SU-DHL-6 (cell line): ENCODE data around the gene C4BPB.

ENCODE experiments used
- H2AFZ ChIP-seq: fragments of 200-600 bp; sonication (generic); 2 replicates; pipeline ENCODE4 v1.6.1; 2014; ENCODE audit warnings: low read depth, mild to moderate bottlenecking, moderate library complexity, mixed read lengths, antibody characterized with exemption, low read length; ENCODE audit not compliant: severe bottlenecking
- H3F3A ChIP-seq: fragments of 200-600 bp; shearing (Covaris generic); 2 replicates; pipeline ENCODE4 v1.6.0; 2016; ENCODE audit warnings: antibody characterized with exemption, mild to moderate bottlenecking; ENCODE audit not compliant: insufficient read depth
- H3K27ac ChIP-seq: fragments of 200-600 bp; sonication (generic); 2 replicates; pipeline ENCODE4 v1.5.1; 2016; ENCODE audit warnings: low read depth, mild to moderate bottlenecking, low read length, moderate library complexity, mixed read lengths
- H3K27me3 ChIP-seq: fragments of 200-600 bp; sonication (generic), shearing (Covaris generic); 2 replicates; pipeline ENCODE4 v1.6.0; 2014; ENCODE audit warnings: mild to moderate bottlenecking, low read length
- H3K36me3 ChIP-seq: fragments of 200-600 bp; sonication (generic); 2 replicates; pipeline ENCODE4 v1.6.1; 2014; ENCODE audit warnings: mild to moderate bottlenecking, low read length, mixed read lengths
- H3K4me2 ChIP-seq: fragments of 300-600, 200-600 bp; shearing (Covaris generic), sonication (generic); 2 replicates; pipeline ENCODE4 v1.6.0; 2014; ENCODE audit warnings: low read length, low read depth, mild to moderate bottlenecking; ENCODE audit not compliant: poor library complexity, severe bottlenecking
- H3K4me3 ChIP-seq: fragments of 200-600 bp; sonication (generic); 2 replicates; pipeline ENCODE4 v1.5.1; 2014; ENCODE audit warnings: antibody characterized with exemption, low read length, mild to moderate bottlenecking, mixed read lengths; ENCODE audit not compliant: insufficient read depth, poor library complexity, severe bottlenecking
- H3K79me2 ChIP-seq: fragments of 200-600 bp; sonication (generic); 2 replicates; pipeline ENCODE4 v1.6.1; 2014; ENCODE audit warnings: mild to moderate bottlenecking, low read length, moderate library complexity; ENCODE audit not compliant: insufficient read depth
- H3K9ac ChIP-seq: fragments of 200-600 bp; sonication (generic); 2 replicates; pipeline ENCODE4 v1.7.0; 2014; ENCODE audit warnings: mild to moderate bottlenecking, low read length
- H3K9me2 ChIP-seq: fragments of 200-600 bp; sonication (generic); replicated peaks from 2 replicates; pipeline ENCODE4 v1.6.1; 2014; ENCODE audit warnings: low read length; ENCODE audit not compliant: insufficient read depth
- H3K9me3 ChIP-seq: fragments of 200-600 bp; sonication (generic); 2 replicates; pipeline ENCODE4 v1.6.1; 2014; ENCODE audit warnings: low read length, mixed read lengths; ENCODE audit not compliant: insufficient read depth
- H4K20me1 ChIP-seq: fragments of 200-600 bp; sonication (generic); 2 replicates; pipeline ENCODE4 v1.6.1; 2014; ENCODE audit warnings: low read depth, mild to moderate bottlenecking, antibody characterized with exemption, low read length, moderate library complexity, mixed read lengths
- CTCF ChIP-seq: fragments of 200-600 bp; sonication (generic); IDR thresholded peaks from one replicate; pipeline ENCODE4 v1.5.1; 2017; ENCODE audit warnings: antibody characterized with exemption, mild to moderate bottlenecking, low read length, moderate library complexity; ENCODE audit not compliant: insufficient read depth, poor library complexity, severe bottlenecking
- EZH2phosphoT487 ChIP-seq: fragments of 200-600 bp; sonication (generic), shearing (Covaris generic); conservative IDR thresholded peaks from 2 replicates; pipeline ENCODE4 v1.6.1; 2018; ENCODE audit warnings: mild to moderate bottlenecking, antibody characterized with exemption, low read length, moderate library complexity, mixed read lengths

The C4BPB gene

GRCh38 chr1:207139616-207140015 is 51.0 kb downstream of the C4BPB start:
- no peak overlapping the region for H3K4me2 ChIP-seq

GRCh38 chr1:207140536-207140935 is 51.9 kb downstream of the C4BPB start:
- H3K79me2 ChIP-seq: no peaks in the 10 kb centered on the region
- no peak overlapping the region for H3K9ac ChIP-seq
- no peaks in the 10 kb centered on the region for H3K9me3 ChIP-seq
- no peak overlapping the region for H3K4me2 ChIP-seq
- no peaks in the 10 kb centered on the region for H3K36me3 ChIP-seq
- no peaks in the 10 kb centered on the region for H3K9me2 ChIP-seq
- H2AFZ ChIP-seq: no peak overlapping the region
- no peaks in the 10 kb centered on the region for H3F3A ChIP-seq
- TF ChIP-seq EZH2phosphoT487: no peak
- TF ChIP-seq CTCF: no peak
- H3K4me3 ChIP-seq: no peak overlapping the region
- H4K20me1 ChIP-seq: no peaks in the 10 kb centered on the region
- H3K27me3 ChIP-seq: no peaks in the 10 kb centered on the region
- H3K27ac ChIP-seq: no peak overlapping the region

More at GRCh38 chr1:207139616-207140015, 51.0 kb downstream of the C4BPB start:
- no peaks in the 10 kb centered on the region for H3K9me2 ChIP-seq
- H3F3A ChIP-seq: no peaks in the 10 kb centered on the region
- no peak overlapping the region for H3K4me3 ChIP-seq
- H3K9ac ChIP-seq: no peak overlapping the region
- no peaks in the 10 kb centered on the region for H4K20me1 ChIP-seq
- no peaks in the 10 kb centered on the region for H3K9me3 ChIP-seq
- H3K27me3 ChIP-seq: no peaks in the 10 kb centered on the region
- H3K79me2 ChIP-seq: no peaks in the 10 kb centered on the region
- H3K36me3 ChIP-seq: no peaks in the 10 kb centered on the region
- no peak overlapping the region for H3K27ac ChIP-seq
- TF ChIP-seq CTCF (no peak), EZH2phosphoT487 (no peak)
- H2AFZ ChIP-seq: no peak overlapping the region

GRCh38 chr1:207145401-207146058 is 56.9 kb downstream of the C4BPB start:
- no peak overlapping the region for H3K9ac ChIP-seq
- H3K9me2 ChIP-seq: no peaks in the 10 kb centered on the region
- no peaks in the 10 kb centered on the region for H3K79me2 ChIP-seq
- no peak overlapping the region for H2AFZ ChIP-seq
- H3K36me3 ChIP-seq: no peaks in the 10 kb centered on the region
- H3K9me3 ChIP-seq: no peaks in the 10 kb centered on the region
- no peak overlapping the region for H3K27ac ChIP-seq
- no peaks in the 10 kb centered on the region for H3F3A ChIP-seq
- no peaks in the 10 kb centered on the region for H4K20me1 ChIP-seq
- no peak overlapping the region for H3K4me2 ChIP-seq
- H3K4me3 ChIP-seq: no peak overlapping the region
- no peaks in the 10 kb centered on the region for H3K27me3 ChIP-seq
- TF ChIP-seq EZH2phosphoT487: no peak
- TF ChIP-seq CTCF: no peak
